ENCODE measurements around the gene PEX26. TPM values are rescaled to one million over a fixed set of nuclear protein-coding genes. Genes with fewer than 3 reads are reported as not detected.
A peak's percentile ranks its signal among the peaks of the same experiment; 100 is the strongest.

The PEX26 gene
- total and polyA plus RNA-seq, 2 of the 13 experiments (the other 11 are each of a cell fraction or from before 2014, with no cell fraction given) = 10.6 to 25.1 TPM

- TF ChIP-seq, protein P1, sequence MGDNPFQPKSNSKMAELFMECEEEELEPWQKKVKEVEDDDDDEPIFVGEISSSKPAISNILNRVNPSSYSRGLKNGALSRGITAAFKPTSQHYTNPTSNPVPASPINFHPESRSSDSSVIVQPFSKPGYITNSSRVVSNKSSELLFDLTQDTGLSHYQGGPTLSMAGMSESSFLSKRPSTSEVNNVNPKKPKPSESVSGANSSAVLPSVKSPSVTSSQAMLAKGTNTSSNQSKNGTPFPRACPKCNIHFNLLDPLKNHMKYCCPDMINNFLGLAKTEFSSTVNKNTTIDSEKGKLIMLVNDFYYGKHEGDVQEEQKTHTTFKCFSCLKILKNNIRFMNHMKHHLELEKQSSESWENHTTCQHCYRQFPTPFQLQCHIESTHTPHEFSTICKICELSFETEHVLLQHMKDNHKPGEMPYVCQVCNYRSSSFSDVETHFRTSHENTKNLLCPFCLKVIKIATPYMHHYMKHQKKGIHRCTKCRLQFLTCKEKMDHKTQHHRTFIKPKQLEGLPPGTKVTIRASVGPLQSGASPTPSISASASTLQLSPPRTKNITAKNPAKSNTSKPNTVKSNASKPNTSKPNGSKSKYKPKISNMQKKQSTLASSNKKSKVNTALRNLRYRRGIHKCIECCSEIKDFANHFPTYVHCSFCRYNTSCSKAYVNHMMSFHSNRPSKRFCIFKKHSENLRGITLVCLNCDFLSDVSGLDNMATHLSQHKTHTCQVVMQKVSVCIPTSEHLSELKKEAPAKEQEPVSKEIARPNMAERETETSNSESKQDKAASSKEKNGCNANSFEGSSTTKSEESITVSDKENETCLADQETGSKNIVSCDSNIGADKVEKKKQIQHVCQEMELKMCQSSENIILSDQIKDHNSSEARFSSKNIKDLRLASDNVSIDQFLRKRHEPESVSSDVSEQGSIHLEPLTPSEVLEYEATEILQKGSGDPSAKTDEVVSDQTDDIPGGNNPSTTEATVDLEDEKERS (CRISPR knock-in tag; IDR thresholded peaks at IDR 0.05) = no peak
- TF ChIP-seq ZMYM3 (CRISPR knock-in tag; IDR thresholded peaks at IDR 0.05) (peak; percentile 40; the same call in 1 of the 2 replicates), EP300 (IDR thresholded peaks at IDR 0.05; ENCODE audit: low read depth in 2 of 2, low read length in 2 of 2) (no peak), EP300 (CRISPR knock-in tag; IDR thresholded peaks at IDR 0.05; ENCODE audit: borderline replicate concordance) (no peak), ZNF878 (CRISPR knock-in tag; IDR thresholded peaks at IDR 0.05) (no peak), ZBTB10 (CRISPR knock-in tag; IDR thresholded peaks at IDR 0.05; ENCODE audit: borderline replicate concordance) (no peak), ZNF652 (CRISPR knock-in tag; IDR thresholded peaks at IDR 0.05; ENCODE audit: borderline replicate concordance, low read depth) (peak; percentile 87), ZNF7 (CRISPR knock-in tag; IDR thresholded peaks at IDR 0.05) (no peak), CBX5 (CRISPR knock-in tag; IDR thresholded peaks at IDR 0.05; ENCODE audit: borderline replicate concordance) (no peak), ETV6 (CRISPR knock-in tag; conservative IDR thresholded peaks at IDR 0.05) (no peak), TRIM22 (IDR thresholded peaks at IDR 0.05) (no peak), XRCC5 (optimal IDR thresholded peaks at IDR 0.05; ENCODE audit: low read length) (no peak)
- TF ChIP-seq, protein P2, sequence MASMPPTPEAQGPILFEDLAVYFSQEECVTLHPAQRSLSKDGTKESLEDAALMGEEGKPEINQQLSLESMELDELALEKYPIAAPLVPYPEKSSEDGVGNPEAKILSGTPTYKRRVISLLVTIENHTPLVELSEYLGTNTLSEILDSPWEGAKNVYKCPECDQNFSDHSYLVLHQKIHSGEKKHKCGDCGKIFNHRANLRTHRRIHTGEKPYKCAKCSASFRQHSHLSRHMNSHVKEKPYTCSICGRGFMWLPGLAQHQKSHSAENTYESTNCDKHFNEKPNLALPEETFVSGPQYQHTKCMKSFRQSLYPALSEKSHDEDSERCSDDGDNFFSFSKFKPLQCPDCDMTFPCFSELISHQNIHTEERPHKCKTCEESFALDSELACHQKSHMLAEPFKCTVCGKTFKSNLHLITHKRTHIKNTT (CRISPR knock-in tag; IDR thresholded peaks at IDR 0.05) = no peak
- TF ChIP-seq, protein P3, sequence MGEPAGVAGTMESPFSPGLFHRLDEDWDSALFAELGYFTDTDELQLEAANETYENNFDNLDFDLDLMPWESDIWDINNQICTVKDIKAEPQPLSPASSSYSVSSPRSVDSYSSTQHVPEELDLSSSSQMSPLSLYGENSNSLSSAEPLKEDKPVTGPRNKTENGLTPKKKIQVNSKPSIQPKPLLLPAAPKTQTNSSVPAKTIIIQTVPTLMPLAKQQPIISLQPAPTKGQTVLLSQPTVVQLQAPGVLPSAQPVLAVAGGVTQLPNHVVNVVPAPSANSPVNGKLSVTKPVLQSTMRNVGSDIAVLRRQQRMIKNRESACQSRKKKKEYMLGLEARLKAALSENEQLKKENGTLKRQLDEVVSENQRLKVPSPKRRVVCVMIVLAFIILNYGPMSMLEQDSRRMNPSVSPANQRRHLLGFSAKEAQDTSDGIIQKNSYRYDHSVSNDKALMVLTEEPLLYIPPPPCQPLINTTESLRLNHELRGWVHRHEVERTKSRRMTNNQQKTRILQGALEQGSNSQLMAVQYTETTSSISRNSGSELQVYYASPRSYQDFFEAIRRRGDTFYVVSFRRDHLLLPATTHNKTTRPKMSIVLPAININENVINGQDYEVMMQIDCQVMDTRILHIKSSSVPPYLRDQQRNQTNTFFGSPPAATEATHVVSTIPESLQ (CRISPR knock-in tag; conservative IDR thresholded peaks at IDR 0.05) = no peak
- TF ChIP-seq, protein P4, sequence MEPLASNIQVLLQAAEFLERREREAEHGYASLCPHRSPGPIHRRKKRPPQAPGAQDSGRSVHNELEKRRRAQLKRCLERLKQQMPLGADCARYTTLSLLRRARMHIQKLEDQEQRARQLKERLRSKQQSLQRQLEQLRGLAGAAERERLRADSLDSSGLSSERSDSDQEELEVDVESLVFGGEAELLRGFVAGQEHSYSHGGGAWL (CRISPR knock-in tag; IDR thresholded peaks at IDR 0.05) = no peak
Measured at GRCh38 chr22:18067548-18068341, 10.0 kb upstream of the PEX26 start (continued).
